ES-I3 (cell line): ENCODE measurements around the gene DTWD1.
"Not testable (repeated sequence)": the region's sequence is repeated elsewhere in the genome, so short reads cannot be mapped to it uniquely, and the experiment has no call there.

ENCODE experiments used
- H3K36me3 ChIP-seq: 2 replicates; pipeline ENCODE4 v1.6.1; 2013; ENCODE audit warnings: mild to moderate bottlenecking, low read length, control low read depth, moderate library complexity; ENCODE audit not compliant: insufficient read depth
- H3K4me1 ChIP-seq: 2 replicates; pipeline ENCODE4 v1.6.1; 2013; ENCODE audit warnings: mild to moderate bottlenecking, control low read depth, low read length; ENCODE audit not compliant: insufficient read depth
- H3K9ac ChIP-seq: 2 replicates; pipeline ENCODE4 v1.6.1; 2013; ENCODE audit warnings: low read depth, mild to moderate bottlenecking, low read length, moderate library complexity
- H3K9me3 ChIP-seq: 2 replicates; pipeline ENCODE4 v1.6.1; 2013; ENCODE audit warnings: mild to moderate bottlenecking, low read length, moderate library complexity; ENCODE audit not compliant: control insufficient read depth, insufficient read depth

The DTWD1 gene

DNA sequence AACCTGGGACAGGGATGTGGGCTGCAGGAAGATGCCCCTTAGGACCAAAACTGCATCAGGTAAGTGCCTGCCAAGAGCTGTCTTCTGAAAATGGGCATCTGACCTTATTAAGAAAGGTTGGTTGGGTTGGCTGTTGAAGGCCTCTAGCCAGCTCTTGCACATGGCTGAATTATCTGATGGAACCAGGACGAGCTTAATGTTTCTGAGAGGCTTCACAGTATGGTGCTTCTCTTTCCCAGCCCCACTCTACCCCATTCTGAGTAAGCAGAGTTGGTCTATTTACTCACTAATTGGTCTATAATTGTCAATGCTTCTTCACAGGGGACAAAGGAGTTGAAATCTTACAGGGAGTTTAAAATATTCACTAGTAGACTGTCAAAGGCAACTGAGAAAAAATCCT, 48.4 kb downstream of the DTWD1 start:
- Histone ChIP-seq H3K36me3 (no peaks in the 10 kb centered on the region), H3K9ac (no peak overlapping the region), H3K4me1 (no peaks in the 10 kb centered on the region), H3K9me3 (no peaks in the 10 kb centered on the region)

DNA sequence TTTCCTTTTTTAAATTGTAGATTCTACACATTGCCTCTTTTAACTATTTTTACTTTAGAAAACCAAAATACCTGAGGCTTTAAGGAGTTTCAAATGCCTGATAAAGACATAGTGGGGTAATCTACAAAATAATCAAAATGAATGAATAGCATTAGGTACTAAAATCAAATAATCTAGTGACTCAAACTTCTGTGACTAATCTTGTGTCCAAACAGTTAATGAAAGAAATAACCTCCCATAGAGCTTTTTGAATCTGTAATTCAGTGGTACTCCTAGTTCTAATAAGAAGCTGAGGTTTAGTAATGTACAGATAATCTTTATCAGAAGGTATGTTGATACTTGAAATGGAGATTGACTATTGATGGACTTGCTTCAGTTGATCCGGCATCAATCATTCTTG, 53.0 kb downstream of the DTWD1 start:
- no peaks in the 10 kb centered on the region for H3K4me1 ChIP-seq
- no peak overlapping the region for H3K9ac ChIP-seq
- no peaks in the 10 kb centered on the region for H3K9me3 ChIP-seq
- H3K36me3 ChIP-seq, result no peaks in the 10 kb centered on the region

DNA sequence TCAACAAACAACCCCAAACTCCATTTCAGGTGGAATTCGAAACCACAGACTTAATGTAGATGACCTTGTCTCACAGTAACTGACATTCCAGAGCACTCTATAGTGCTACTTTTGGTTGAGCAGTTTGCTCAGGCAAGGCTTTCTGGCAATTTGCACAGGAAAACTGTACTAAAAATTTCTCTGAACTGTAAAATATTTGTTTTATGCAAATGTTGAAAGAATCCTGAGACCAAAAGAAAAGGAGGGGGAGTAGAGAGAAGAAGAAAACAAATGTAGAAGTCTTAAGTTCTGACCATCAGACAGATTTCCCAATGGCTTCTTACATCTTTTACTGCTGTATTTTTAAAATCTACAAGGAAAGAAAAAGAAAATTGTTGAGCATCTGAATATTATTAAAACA, 53.5 kb downstream of the DTWD1 start:
- no peaks in the 10 kb centered on the region for H3K36me3 ChIP-seq
- H3K9ac ChIP-seq, result no peak overlapping the region
- no peaks in the 10 kb centered on the region for H3K9me3 ChIP-seq
- no peaks in the 10 kb centered on the region for H3K4me1 ChIP-seq

DNA sequence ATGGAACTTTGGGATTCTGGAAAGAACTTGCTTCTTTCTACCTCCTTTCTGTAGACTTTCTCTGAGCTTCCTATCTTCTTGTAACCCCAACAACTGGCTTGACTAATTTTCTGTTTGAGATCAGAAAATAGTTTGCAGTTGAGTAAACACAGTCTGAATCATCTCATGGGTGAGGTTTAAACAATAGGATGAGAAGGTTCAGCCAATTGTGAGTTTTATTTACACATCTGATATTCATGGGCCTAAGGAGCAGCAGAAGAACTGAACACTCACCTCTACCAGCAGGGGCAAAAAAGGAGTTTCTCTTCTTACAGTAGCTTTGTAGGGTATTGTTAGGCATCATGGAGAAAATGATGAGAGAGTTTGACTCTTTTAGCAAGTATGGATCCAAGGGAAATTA, 54.2 kb downstream of the DTWD1 start:
- H3K4me1 ChIP-seq, result no peaks in the 10 kb centered on the region
- no peak overlapping the region for H3K9ac ChIP-seq
- H3K9me3 ChIP-seq, result no peaks in the 10 kb centered on the region
- no peaks in the 10 kb centered on the region for H3K36me3 ChIP-seq

- Histone ChIP-seq H3K9me3 (no peaks in the 10 kb centered on the region), H3K9ac (no peak overlapping the region), H3K4me1 (no peaks in the 10 kb centered on the region), H3K36me3 (no peaks in the 10 kb centered on the region)
Observed at GRCh38 chr15:49678655-49679054, 57.8 kb downstream of the DTWD1 start.

DNA sequence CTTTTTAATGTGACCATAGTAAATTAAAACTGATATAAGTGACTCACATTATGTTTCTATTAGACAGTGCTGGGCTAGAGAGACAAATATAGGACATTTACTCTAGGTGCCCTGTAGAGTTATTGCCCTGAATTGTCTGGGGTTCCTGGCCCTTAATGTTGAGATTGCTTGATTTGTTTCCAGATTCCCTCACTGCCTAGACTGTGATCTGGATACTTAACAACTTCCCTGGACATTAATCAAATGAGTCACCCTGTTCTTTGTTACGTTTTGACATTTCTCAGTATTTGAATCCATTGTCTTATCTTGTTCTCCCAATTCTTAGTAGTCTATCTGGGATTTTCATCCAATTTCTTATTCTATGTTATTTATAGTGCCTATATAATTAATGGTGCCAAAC, 65.8 kb downstream of the DTWD1 start:
- Histone ChIP-seq H3K36me3 (no peaks in the 10 kb centered on the region), H3K9me3 (no peaks in the 10 kb centered on the region), H3K9ac (no peak overlapping the region)

GRCh38 chr15:49688135-49688790, 67.4 kb downstream of the DTWD1 start:
- Histone ChIP-seq H3K4me1 (no peaks in the 10 kb centered on the region), H3K36me3 (no peaks in the 10 kb centered on the region), H3K9ac (no peak overlapping the region), H3K9me3 (no peaks in the 10 kb centered on the region)

More for the DNA sequence above, 65.8 kb downstream of the DTWD1 start:
- no peaks in the 10 kb centered on the region for H3K4me1 ChIP-seq

DNA sequence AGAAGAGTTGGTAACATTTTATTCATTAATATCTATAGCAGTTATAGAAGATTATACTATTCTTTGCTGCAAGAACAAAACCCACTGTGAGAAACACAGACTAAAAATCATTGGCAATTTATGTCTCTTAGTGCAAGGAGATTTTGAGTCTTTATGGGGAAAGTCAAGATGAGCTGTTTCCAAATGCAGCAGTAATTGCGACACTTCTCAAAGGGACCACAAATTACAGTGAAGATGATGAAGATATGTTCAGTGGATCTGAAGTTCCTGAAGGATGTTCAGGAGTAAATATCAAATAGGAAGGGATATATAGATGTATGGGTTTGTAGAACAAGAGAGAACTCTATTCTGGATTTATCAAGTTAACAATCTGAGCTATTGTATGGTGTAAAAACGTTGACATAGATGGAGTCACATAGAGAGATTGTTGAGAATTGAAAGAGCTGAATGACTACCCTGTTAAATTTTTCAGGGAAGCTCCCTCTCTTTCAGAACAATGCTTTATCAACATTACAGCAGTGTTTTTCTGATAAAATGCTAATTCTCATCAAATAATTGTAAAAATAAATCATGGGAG, 71.8 kb downstream of the DTWD1 start:
- no peaks in the 10 kb centered on the region for H3K36me3 ChIP-seq
- no peaks in the 10 kb centered on the region for H3K4me1 ChIP-seq
- H3K9ac ChIP-seq, result no peak overlapping the region
- no peaks in the 10 kb centered on the region for H3K9me3 ChIP-seq

DNA sequence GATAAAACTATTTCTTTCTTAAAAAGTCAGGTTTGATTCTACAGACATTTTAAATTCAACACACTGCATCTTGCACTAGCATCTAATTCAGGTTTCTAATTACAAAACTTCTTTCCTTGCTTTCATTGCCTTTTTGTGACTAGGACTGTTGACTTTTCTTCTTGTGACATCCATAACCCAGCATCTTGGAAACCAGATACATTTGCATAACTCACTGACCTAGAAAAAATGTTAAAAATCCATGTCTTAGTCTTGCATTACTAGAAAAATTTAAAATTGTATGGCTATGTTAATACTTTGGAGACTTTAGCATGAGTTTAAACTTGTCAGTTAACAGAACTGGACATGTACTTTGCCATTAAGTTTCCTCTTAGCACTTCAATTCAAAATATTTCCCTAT, 72.7 kb downstream of the DTWD1 start:
- H3K36me3 ChIP-seq, result no peaks in the 10 kb centered on the region
- no peak overlapping the region for H3K9ac ChIP-seq
- H3K4me1 ChIP-seq, result no peaks in the 10 kb centered on the region
- no peaks in the 10 kb centered on the region for H3K9me3 ChIP-seq

- H3K4me1 ChIP-seq, result no peaks in the 10 kb centered on the region
- no peaks in the 10 kb centered on the region for H3K36me3 ChIP-seq
- no peak overlapping the region for H3K9ac ChIP-seq
- H3K9me3 ChIP-seq, result no peaks in the 10 kb centered on the region
Observed at GRCh38 chr15:49696433-49696832, 75.6 kb downstream of the DTWD1 start.

DNA sequence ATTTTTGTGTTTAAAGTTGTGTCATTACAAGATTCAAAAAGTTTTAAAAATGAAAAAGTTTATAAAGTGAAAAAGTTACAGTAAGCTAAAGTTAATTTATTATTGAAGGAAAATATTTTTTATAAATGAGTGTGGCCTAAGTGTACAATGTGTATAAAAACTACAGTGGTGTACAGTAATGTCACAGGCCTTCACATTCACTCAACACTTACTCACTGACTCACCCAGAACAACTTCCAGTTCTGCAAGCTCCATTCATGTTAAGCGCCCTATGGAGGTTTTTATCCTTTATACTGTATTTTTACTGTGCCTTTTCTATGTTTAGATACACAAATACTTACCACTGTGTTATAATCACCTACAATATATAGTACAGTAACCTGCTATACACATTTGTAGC, 76.3 kb downstream of the DTWD1 start:
- Histone ChIP-seq H3K36me3 (no peaks in the 10 kb centered on the region), H3K9ac (no peak overlapping the region), H3K4me1 (no peaks in the 10 kb centered on the region), H3K9me3 (no peaks in the 10 kb centered on the region)

GRCh38 chr15:49702982-49703381, 82.1 kb downstream of the DTWD1 start:
- not testable (repeated sequence) for H3K4me1 ChIP-seq, H3K9ac ChIP-seq, H3K9me3 ChIP-seq, H3K36me3 ChIP-seq
